Neutrophil (primary cell): ENCODE results near the gene SPATA6L.
A peak's percentile ranks its signal among the peaks of the same experiment; 100 is the strongest.

Experiments
- H3K27ac ChIP-seq: fragments of 200-600 bp; sonication (generic); 2 replicates; pipeline ENCODE4 v1.5.1; 2016; ENCODE audit warnings: mild to moderate bottlenecking, moderate library complexity
- H3K27me3 ChIP-seq: fragments of 200-600 bp; sonication (generic); 2 replicates; pipeline ENCODE4 v1.6.0; 2016; ENCODE audit warnings: mild to moderate bottlenecking
- H3K36me3 ChIP-seq: fragments of 200-600 bp; sonication (generic); 2 replicates; pipeline ENCODE4 v1.5.1; 2017
- H3K4me1 ChIP-seq, 2 experiments: fragments of 200-600 bp in 1 of 2; sonication (generic) in 1 of 2; 1 replicate in 1 of 2; 2 replicates in 1 of 2; pipeline versions ENCODE4 v1.5.1 to v1.6.1; 2013 to 2016; ENCODE audit warnings: low read depth in 1 of 2, low read length in 1 of 2, mild to moderate bottlenecking in 1 of 2, moderate library complexity in 1 of 2; ENCODE audit not compliant: control insufficient read depth in 1 of 2, insufficient read depth in 1 of 2
- H3K4me3 ChIP-seq, 2 experiments: fragments of 200-600 bp in 1 of 2; sonication (generic) in 1 of 2; 1 replicate in 1 of 2; 2 replicates in 1 of 2; pipeline ENCODE4 v1.5.1; 2013 to 2016; ENCODE audit warnings: low read depth in 1 of 2, low read length in 1 of 2, mild to moderate bottlenecking in 1 of 2, moderate library complexity in 1 of 2
- H3K9me3 ChIP-seq: fragments of 200-600 bp; sonication (generic); 2 replicates; pipeline ENCODE4 v1.5.1; 2016
- TF ChIP-seq, protein P1 (sequence below): fragments of 200-600 bp; sonication (generic); IDR thresholded peaks from 2 replicates; pipeline ENCODE4 v1.5.1; 2016; ENCODE audit warnings: antibody characterized with exemption

The SPATA6L gene, protein sequence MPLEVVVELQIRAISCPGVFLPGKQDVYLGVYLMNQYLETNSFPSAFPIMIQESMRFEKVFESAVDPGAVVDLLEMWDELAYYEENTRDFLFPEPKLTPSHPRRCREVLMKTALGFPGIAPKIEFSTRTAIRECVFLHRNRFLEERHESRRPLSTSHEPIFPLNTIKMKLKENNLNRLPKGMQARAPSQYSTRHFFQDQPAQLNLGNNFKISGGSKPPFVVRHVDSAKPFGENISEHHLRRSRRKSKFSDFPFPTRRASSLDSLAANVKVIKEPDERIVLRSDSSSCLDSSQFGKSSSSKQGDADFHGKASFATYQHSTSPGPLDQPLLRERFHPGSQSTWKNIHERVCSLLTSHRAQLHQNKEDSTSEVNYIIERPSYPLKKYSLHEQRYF

GRCh38 chr9:4666042-4666699 lies at the start of gene SPATA6L:
SPATA6L (minus strand) TSS chr9:4666480; CDS start chr9:4666250, 230 bp downstream.
- no peak within 1 kb of the TSS for H3K27ac ChIP-seq
- TF ChIP-seq, protein P1, sequence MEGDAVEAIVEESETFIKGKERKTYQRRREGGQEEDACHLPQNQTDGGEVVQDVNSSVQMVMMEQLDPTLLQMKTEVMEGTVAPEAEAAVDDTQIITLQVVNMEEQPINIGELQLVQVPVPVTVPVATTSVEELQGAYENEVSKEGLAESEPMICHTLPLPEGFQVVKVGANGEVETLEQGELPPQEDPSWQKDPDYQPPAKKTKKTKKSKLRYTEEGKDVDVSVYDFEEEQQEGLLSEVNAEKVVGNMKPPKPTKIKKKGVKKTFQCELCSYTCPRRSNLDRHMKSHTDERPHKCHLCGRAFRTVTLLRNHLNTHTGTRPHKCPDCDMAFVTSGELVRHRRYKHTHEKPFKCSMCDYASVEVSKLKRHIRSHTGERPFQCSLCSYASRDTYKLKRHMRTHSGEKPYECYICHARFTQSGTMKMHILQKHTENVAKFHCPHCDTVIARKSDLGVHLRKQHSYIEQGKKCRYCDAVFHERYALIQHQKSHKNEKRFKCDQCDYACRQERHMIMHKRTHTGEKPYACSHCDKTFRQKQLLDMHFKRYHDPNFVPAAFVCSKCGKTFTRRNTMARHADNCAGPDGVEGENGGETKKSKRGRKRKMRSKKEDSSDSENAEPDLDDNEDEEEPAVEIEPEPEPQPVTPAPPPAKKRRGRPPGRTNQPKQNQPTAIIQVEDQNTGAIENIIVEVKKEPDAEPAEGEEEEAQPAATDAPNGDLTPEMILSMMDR, result no peak
- no peaks in the 10 kb centered on the region for H3K9me3 ChIP-seq
- H3K4me1 ChIP-seq, result peaks cover 31 to 38% of the 10 kb centered on the region in 2 experiments
- H3K27me3 ChIP-seq, result peaks cover 42% of the 10 kb centered on the region
- no peaks in the 10 kb centered on the region for H3K36me3 ChIP-seq
- peak within 1 kb of the TSS; percentile 44 to 56 for H3K4me3 ChIP-seq

- Histone ChIP-seq H3K27me3 (no peaks in the 10 kb centered on the region), H3K36me3 (peaks cover 44% of the 10 kb centered on the region), H3K4me1 (no peaks in the 10 kb centered on the region), H3K27ac (no peak overlapping the region), H3K4me3 (no peak overlapping the region), H3K9me3 (no peaks in the 10 kb centered on the region)
- TF ChIP-seq, protein P1, result no peak
These were observed 48.2 kb upstream of the SPATA6L start for GRCh38 chr9:4714266-4715016.

GRCh38 chr9:4713849-4714248 lies 47.6 kb upstream of the SPATA6L start:
- H3K36me3 ChIP-seq, result peaks cover 42% of the 10 kb centered on the region
- H3K27ac ChIP-seq, result no peak overlapping the region
- TF ChIP-seq, protein P1, result no peak

GRCh38 chr9:4709380-4709779 lies 43.1 kb upstream of the SPATA6L start:
- no peaks in the 10 kb centered on the region for H3K27me3 ChIP-seq
- H3K4me1 ChIP-seq, result no peaks in the 10 kb centered on the region
- H3K4me3 ChIP-seq, result no peak overlapping the region
- TF ChIP-seq, protein P1, result no peak
- H3K9me3 ChIP-seq, result no peaks in the 10 kb centered on the region
- no peak overlapping the region for H3K27ac ChIP-seq
- H3K36me3 ChIP-seq, result peaks cover 14% of the 10 kb centered on the region

More at GRCh38 chr9:4713849-4714248, 47.6 kb upstream of the SPATA6L start:
- H3K27me3 ChIP-seq, result no peaks in the 10 kb centered on the region
- no peaks in the 10 kb centered on the region for H3K9me3 ChIP-seq
- no peak overlapping the region for H3K4me3 ChIP-seq
- H3K4me1 ChIP-seq, result no peaks in the 10 kb centered on the region

DNA sequence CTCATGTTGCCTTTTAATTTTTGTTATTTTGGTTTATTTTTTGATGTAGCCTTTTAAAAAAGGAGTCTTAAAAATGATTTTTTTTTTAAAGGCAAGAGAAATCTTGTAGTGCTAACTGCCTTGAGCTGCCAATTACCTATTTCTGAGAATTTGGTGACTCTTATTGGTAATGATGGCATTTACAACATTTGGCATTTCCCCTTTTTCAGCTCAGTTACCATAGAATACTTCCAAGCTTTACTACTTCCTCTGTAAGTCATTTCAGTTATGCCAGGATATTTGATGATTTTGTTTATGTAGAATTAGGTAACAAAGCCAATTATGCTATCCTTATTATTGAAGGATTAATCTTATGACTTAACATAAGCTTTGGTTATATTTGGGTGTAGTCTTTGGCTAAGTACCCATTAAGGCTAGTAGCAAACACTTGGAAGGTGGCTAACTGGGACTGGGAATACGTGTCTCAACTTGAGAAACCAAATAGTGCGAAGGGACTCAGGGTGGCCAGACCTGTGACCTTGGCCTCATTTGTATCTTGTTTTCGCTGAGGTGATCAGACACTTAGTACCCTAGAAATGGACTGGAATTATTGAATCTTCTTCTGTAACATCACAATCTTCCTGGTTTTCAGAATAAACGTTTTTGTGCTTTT lies 40.8 kb upstream of the SPATA6L start:
- Histone ChIP-seq H3K4me3 (no peak overlapping the region), H3K4me1 (no peaks in the 10 kb centered on the region), H3K27ac (no peak overlapping the region), H3K27me3 (no peaks in the 10 kb centered on the region), H3K9me3 (no peaks in the 10 kb centered on the region), H3K36me3 (peaks cover 29% of the 10 kb centered on the region)
- TF ChIP-seq, protein P1, result no peak
